SK-N-SH (cell line): ENCODE measurements around the gene TBX2. TPM values are rescaled to one million over a fixed set of nuclear protein-coding genes. Genes with fewer than 3 reads are reported as not detected.

ENCODE experiments used
- CTCF ChIA-PET: fragments of 300-600, 350-600 bp; formaldehyde crosslinking; extraction: SDS; loops from one replicate; lab custom pipeline; 2021; lab: Yijun Ruan, JAX
- POLR2A ChIA-PET: fragments of 350-600 bp; sonication (Branson Sonifier 250); formaldehyde crosslinking; extraction: SDS; loops from one replicate; lab custom pipeline; 2020; ENCODE audit warnings: antibody characterized with exemption, inconsistent platforms; lab: Yijun Ruan, JAX
- DNase-seq: peaks from one replicate; pipeline ENCODE4 v3.0.0; 2012
- H2AFZ ChIP-seq: fragments of 200-600 bp; sonication (generic); 2 replicates; pipeline ENCODE4 v1.8.1; 2016; ENCODE audit warnings: antibody characterized with exemption, mild to moderate bottlenecking, low read depth
- H3F3A ChIP-seq: fragments of 200-600 bp; sonication (generic); replicated peaks from 2 replicates; pipeline ENCODE3; 2016; ENCODE audit warnings: antibody characterized with exemption, mild to moderate bottlenecking; ENCODE audit not compliant: insufficient read depth
- H3K27ac ChIP-seq, 2 experiments: fragments of 200-500 bp in 1 of 2; fragments of 200-600 bp in 1 of 2; sonication (Bioruptor generic) in 1 of 2; sonication (generic), shearing (Covaris generic) in 1 of 2; 2 replicates each; pipeline versions ENCODE4 v1.5.1 to v1.6.1; 2014 to 2016; ENCODE audit warnings: low read depth in 2 of 2, inconsistent platforms in 1 of 2, low read length in 1 of 2, mild to moderate bottlenecking in 1 of 2, mixed read lengths in 1 of 2
- H3K27me3 ChIP-seq: fragments of 200-600 bp; sonication (generic), shearing (Covaris generic); 2 replicates; pipeline ENCODE4 v1.6.1; 2016; ENCODE audit warnings: mixed run types; ENCODE audit not compliant: insufficient read depth
- H3K36me3 ChIP-seq, 2 experiments: fragments of 200-500 bp in 1 of 2; fragments of 200-600 bp in 1 of 2; sonication (Bioruptor generic) in 1 of 2; sonication (generic) in 1 of 2; replicated peaks in 1 of 2; 2 replicates each; pipeline versions ENCODE3 to v1.5.1; 2014 to 2016; ENCODE audit warnings: low read length in 1 of 2, mild to moderate bottlenecking in 1 of 2; ENCODE audit not compliant: insufficient read depth in 2 of 2, control insufficient read depth in 1 of 2
- H3K4me1 ChIP-seq, 2 experiments: fragments of 200-500 bp in 1 of 2; fragments of 200-600 bp in 1 of 2; sonication (Bioruptor generic) in 1 of 2; sonication (generic), shearing (Covaris generic) in 1 of 2; 2 replicates each; pipeline versions ENCODE4 v1.5.1 to v1.6.1; 2014 to 2016; ENCODE audit warnings: low read depth in 1 of 2, low read length in 1 of 2, mixed run types in 1 of 2; ENCODE audit not compliant: insufficient read depth in 2 of 2, control insufficient read depth in 1 of 2
- H3K4me2 ChIP-seq: fragments of 200-600 bp; sonication (generic), shearing (Covaris generic); 2 replicates; pipeline ENCODE4 v1.6.1; 2017; ENCODE audit warnings: mixed run types
- H3K4me3 ChIP-seq, 2 experiments: fragments of 200-500 bp in 1 of 2; fragments of 200-600 bp in 1 of 2; sonication (Bioruptor generic) in 1 of 2; sonication (generic), shearing (Covaris generic) in 1 of 2; 2 replicates each; pipeline versions ENCODE4 v1.5.1 to v1.8.1; 2014 to 2016; ENCODE audit warnings: low read depth in 2 of 2, inconsistent platforms in 1 of 2, low read length in 1 of 2, mild to moderate bottlenecking in 1 of 2, mixed read lengths in 1 of 2, moderate library complexity in 1 of 2
- H3K79me2 ChIP-seq: fragments of 200-600 bp; sonication (generic); 2 replicates; pipeline ENCODE4 v1.8.1; 2017; ENCODE audit warnings: mild to moderate bottlenecking; ENCODE audit not compliant: insufficient read depth
- H3K9ac ChIP-seq: fragments of 200-600 bp; sonication (generic); 2 replicates; pipeline ENCODE4 v1.6.1; 2017; ENCODE audit warnings: mixed run types
- H3K9me2 ChIP-seq: fragments of 200-600 bp; sonication (generic); 2 replicates; pipeline ENCODE4 v1.6.1; 2017; ENCODE audit warnings: mixed run types
- H3K9me3 ChIP-seq: fragments of 200-600 bp; sonication (generic); 2 replicates; pipeline ENCODE4 v1.6.1; 2017; ENCODE audit warnings: mixed run types, mild to moderate bottlenecking, moderate library complexity
- H4K20me1 ChIP-seq: fragments of 200-600 bp; sonication (generic); 2 replicates; pipeline ENCODE4 v1.6.1; 2017; ENCODE audit warnings: mild to moderate bottlenecking, mixed run types; ENCODE audit not compliant: insufficient read depth
- ELF1 ChIP-seq: IDR thresholded peaks from 2 replicates; pipeline ENCODE4 v1.4.0; 2012
- EP300 ChIP-seq, 2 experiments: IDR thresholded peaks; 2 replicates each; pipeline versions ENCODE4 v1.4.0 to v1.6.1; 2012; ENCODE audit warnings: borderline replicate concordance in 1 of 2, low read depth in 1 of 2, low read length in 1 of 2
- EZH2phosphoT487 ChIP-seq: fragments of 200-600 bp; sonication (generic); IDR thresholded peaks from 2 replicates; pipeline ENCODE4 v1.6.1; 2017; ENCODE audit warnings: low read depth, mixed run types, mild to moderate bottlenecking, antibody characterized with exemption, moderate library complexity, borderline replicate concordance
- FOSL2 ChIP-seq: IDR thresholded peaks from 2 replicates; pipeline ENCODE4 v1.4.0; 2012; ENCODE audit warnings: low read depth, mild to moderate bottlenecking, moderate library complexity, borderline replicate concordance
- FOXJ3 ChIP-seq: sonication (generic); formaldehyde crosslinking; IDR thresholded peaks from 2 replicates; pipeline ENCODE4 v1.5.1; 2020; ENCODE audit warnings: mild to moderate bottlenecking, missing genetic modification reagents
- GATA2 ChIP-seq: sonication (generic); formaldehyde crosslinking; IDR thresholded peaks from 2 replicates; pipeline ENCODE4 v1.5.0; 2020; ENCODE audit warnings: mild to moderate bottlenecking, missing genetic modification reagents
- IRF3 ChIP-seq: fragments of 150-350 bp; IDR thresholded peaks from 2 replicates; pipeline ENCODE4 v1.6.1; 2016; ENCODE audit warnings: mild to moderate bottlenecking, low read depth, low read length
- JUND ChIP-seq: IDR thresholded peaks from 2 replicates; pipeline ENCODE4 v1.4.0; 2012
- MEF2A ChIP-seq: IDR thresholded peaks from 2 replicates; pipeline ENCODE4 v1.4.0; 2012; ENCODE audit warnings: low read depth, borderline replicate concordance
- MXI1 ChIP-seq: IDR thresholded peaks from 2 replicates; pipeline ENCODE4 v1.6.1; 2012; ENCODE audit warnings: mild to moderate bottlenecking, low read depth, low read length, improper control_type of control experiment
- PBX3 ChIP-seq: IDR thresholded peaks from 2 replicates; pipeline ENCODE4; 2012
- POLR2AphosphoS5 ChIP-seq: IDR thresholded peaks from 2 replicates; pipeline ENCODE4 v1.6.1; 2012; ENCODE audit warnings: low read depth, low read length
- RAD21 ChIP-seq: IDR thresholded peaks from 2 replicates; pipeline ENCODE4 v1.6.1; 2012; ENCODE audit warnings: mild to moderate bottlenecking, low read length
- RCOR1 ChIP-seq: fragments of 150-350 bp; IDR thresholded peaks from 2 replicates; pipeline ENCODE4 v1.6.1; 2017; ENCODE audit warnings: antibody characterized with exemption, low read length
- RFX5 ChIP-seq: IDR thresholded peaks from 2 replicates; pipeline ENCODE4 v1.6.1; 2012; ENCODE audit warnings: mild to moderate bottlenecking, improper control_type of control experiment, low read length
- RXRA ChIP-seq: IDR thresholded peaks from 2 replicates; pipeline ENCODE4 v1.4.0; 2012; ENCODE audit warnings: low read depth, mild to moderate bottlenecking, borderline replicate concordance
- SMC3 ChIP-seq: IDR thresholded peaks from 2 replicates; pipeline ENCODE4 v1.6.1; 2012; ENCODE audit warnings: low read depth, low read length, improper control_type of control experiment
- TCF12 ChIP-seq: IDR thresholded peaks from 2 replicates; pipeline ENCODE4 v1.4.0; 2012
- TEAD4 ChIP-seq: IDR thresholded peaks from 2 replicates; pipeline ENCODE4 v1.4.0; 2012; ENCODE audit warnings: mild to moderate bottlenecking, borderline replicate concordance; ENCODE audit not compliant: insufficient read depth
- USF2 ChIP-seq: fragments of 150-350 bp; IDR thresholded peaks from 2 replicates; pipeline ENCODE4 v1.6.1; 2017; ENCODE audit warnings: antibody characterized with exemption, low read length, low read depth, borderline replicate concordance
- YY1 ChIP-seq: IDR thresholded peaks from 2 replicates; pipeline ENCODE4 v1.4.0; 2012; ENCODE audit warnings: low read depth, mild to moderate bottlenecking
- WGBS: methylation state at CpG from one replicate; pipeline ENCODE4 v1.1.6; 2017; ENCODE audit warnings: low lambda C conversion rate; 5-methylcytosine and 5-hydroxymethylcytosine counted together
- polyA plus RNA-seq, 3 experiments: library from polyadenylated mRNA; depleted of rRNA; stranded (reverse); fragments of >200 nt; gene quantifications; 2 replicates each; pipeline ENCODE4 v1.2.3, GENCODE V29; 2012

The TBX2 gene
- polyA plus RNA-seq, 1 of the 3 experiments (the other 2 are of a cell fraction): 57.8 TPM

- Histone ChIP-seq H3K4me3 (no peak overlapping the region), H3F3A (peaks cover 6% of the 10 kb centered on the region), H3K27ac (no peak overlapping the region), H3K36me3 (no peaks in the 10 kb centered on the region), H3K9ac (no peak overlapping the region), H4K20me1 (no peaks in the 10 kb centered on the region), H2AFZ (no peak overlapping the region), H3K27me3 (no peaks in the 10 kb centered on the region), H3K4me2 (no peak overlapping the region), H3K79me2 (no peaks in the 10 kb centered on the region), H3K9me3 (no peaks in the 10 kb centered on the region), H3K9me2 (no peaks in the 10 kb centered on the region), H3K4me1 (peaks cover 8 to 17% of the 10 kb centered on the region in 2 experiments; a peak in 1 of 4 replicates)
- 91% methylated on average over 5 of the region's 5 CpGs for WGBS
- ChIA-PET POLR2A (interaction anchor here (1.1 kb wide), 1 partner anchor 29 kb away, joined by 4 read pairs; no protein-coding TSS in a partner anchor), CTCF (interaction anchor here (0.5 to 1.3 kb wide), 3 partner anchors 9 to 229 kb away, joined by 3 to 5 read pairs (median 4); no protein-coding TSS in a partner anchor)
- no peak for TF ChIP-seq ELF1
- TF ChIP-seq EP300 (IDR thresholded peaks at IDR 0.05; ENCODE audit: borderline replicate concordance in 1 of 2, low read depth in 1 of 2, low read length in 1 of 2): no peak
- TF ChIP-seq RAD21: no peak
- TF ChIP-seq TCF12: no peak
- no peak for TF ChIP-seq RXRA
- no peak for TF ChIP-seq PBX3
- TF ChIP-seq SMC3: no peak
- no peak for TF ChIP-seq FOXJ3 (CRISPR knock-in tag)
- no peak for TF ChIP-seq RCOR1
- no peak for TF ChIP-seq USF2
- DNase-seq: no peak
Observed at GRCh38 chr17:61351745-61352407, 47.8 kb upstream of the TBX2 start.

- WGBS: 90% methylated on average over 7 of the region's 7 CpGs
- no peak for DNase-seq
- H4K20me1 ChIP-seq: no peaks in the 10 kb centered on the region
- ChIA-PET CTCF (interaction anchor here (1.2 kb wide), 1 partner anchor 9 kb away, joined by 4 read pairs; no protein-coding TSS in a partner anchor), POLR2A (no interaction called here)
- no peak overlapping the region for H3K4me2 ChIP-seq
- no peak overlapping the region for H3K4me3 ChIP-seq
- no peaks in the 10 kb centered on the region for H3K9me2 ChIP-seq
- no peak for TF ChIP-seq FOXJ3 (CRISPR knock-in tag)
- TF ChIP-seq IRF3: no peak
- TF ChIP-seq PBX3: no peak
- TF ChIP-seq YY1: no peak
- TF ChIP-seq RAD21: no peak
- no peak for TF ChIP-seq JUND
- TF ChIP-seq USF2: no peak
- no peak for TF ChIP-seq MXI1
- TF ChIP-seq MEF2A: no peak
- no peak for TF ChIP-seq GATA2 (CRISPR knock-in tag)
- no peak for TF ChIP-seq RFX5
- TF ChIP-seq EZH2phosphoT487: no peak
- no peak for TF ChIP-seq POLR2AphosphoS5
- no peak for TF ChIP-seq FOSL2
- TF ChIP-seq TEAD4: no peak
- peaks cover 9 to 17% of the 10 kb centered on the region in 2 experiments; a peak in 1 of 4 replicates for H3K4me1 ChIP-seq
- H3K79me2 ChIP-seq: no peaks in the 10 kb centered on the region
- no peaks in the 10 kb centered on the region for H3K9me3 ChIP-seq
- H3F3A ChIP-seq: peaks cover 8% of the 10 kb centered on the region
- no peak overlapping the region for H3K27ac ChIP-seq
- H3K9ac ChIP-seq: no peak overlapping the region
- no peaks in the 10 kb centered on the region for H3K27me3 ChIP-seq
- no peaks in the 10 kb centered on the region for H3K36me3 ChIP-seq
- no peak overlapping the region for H2AFZ ChIP-seq
Observed at GRCh38 chr17:61352408-61352770, 47.3 kb upstream of the TBX2 start.
